ENCODE results near the gene PDE11A.
A peak's percentile ranks its signal among the peaks of the same experiment; 100 is the strongest.

PDE11A gene

DNA sequence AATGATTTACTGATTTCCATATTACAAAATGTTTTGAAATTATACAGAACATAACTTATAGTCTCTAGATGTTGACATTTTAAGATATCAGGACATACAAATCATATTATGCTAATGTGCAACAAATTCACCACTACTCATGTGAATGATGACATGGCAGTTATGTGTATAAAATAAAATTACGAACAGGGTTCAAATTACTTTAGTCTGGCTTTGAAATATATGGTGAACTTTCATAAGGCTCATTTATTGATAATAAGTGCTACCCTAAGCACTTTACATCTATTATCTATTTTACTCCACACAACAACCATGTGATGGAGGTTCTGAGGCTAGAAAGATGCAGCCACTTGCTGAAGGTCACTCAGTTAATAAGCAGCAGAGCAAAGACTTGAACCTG lies 62.8 kb downstream of the PDE11A start:
- Histone ChIP-seq H2AFZ (ENCODE audit: low read length, unreplicated experiment) (no peak overlapping the region), H3K36me3 (ENCODE audit: insufficient read depth, low read length) (no peaks in the 10 kb centered on the region), H3K79me2 (ENCODE audit: control insufficient read depth, insufficient read depth, low read length, unreplicated experiment) (no peaks in the 10 kb centered on the region), H3K27ac (ENCODE audit: low read depth, low read length) (no peak overlapping the region), H3K4me1 (ENCODE audit: control insufficient read depth, insufficient read depth, low read length, unreplicated experiment) (no peaks in the 10 kb centered on the region), H3K27me3 (ENCODE audit: insufficient read depth, low read length) (no peaks in the 10 kb centered on the region), H3K4me3 (ENCODE audit: low read depth, low read length) (no peak overlapping the region)

DNA sequence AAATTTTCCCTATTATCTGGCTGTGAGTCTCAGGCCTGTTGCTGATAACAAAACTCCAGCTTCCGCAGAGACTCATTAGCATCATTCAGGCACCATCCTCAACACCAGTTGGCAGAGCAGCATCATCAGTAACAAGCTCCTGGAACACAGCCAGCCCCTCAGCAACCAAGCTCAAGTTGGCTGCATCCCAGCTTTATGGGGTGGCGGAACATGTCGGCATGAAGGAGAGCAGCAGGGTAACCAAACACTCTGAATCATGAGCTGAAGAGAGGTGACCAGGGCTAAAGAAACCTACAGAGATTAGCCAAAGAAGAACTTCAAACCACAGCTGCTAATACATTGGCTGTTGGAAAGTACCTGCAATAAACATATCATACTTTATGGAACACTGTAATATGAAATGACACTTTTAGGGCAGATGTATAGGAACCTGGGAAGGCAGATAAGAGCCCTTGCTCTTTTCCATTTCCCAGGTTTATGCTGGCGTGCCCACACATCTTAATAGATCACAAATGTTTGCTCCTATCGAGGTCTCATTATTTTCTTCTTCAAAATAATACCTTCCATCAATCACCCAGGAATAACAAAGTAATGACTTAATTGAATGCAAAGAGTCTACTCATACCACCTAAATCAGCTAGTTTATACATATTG lies 63.8 kb downstream of the PDE11A start:
- Histone ChIP-seq H3K36me3 (ENCODE audit: insufficient read depth, low read length) (no peaks in the 10 kb centered on the region), H3K27ac (ENCODE audit: low read depth, low read length) (no peak overlapping the region), H3K27me3 (ENCODE audit: insufficient read depth, low read length) (no peaks in the 10 kb centered on the region), H2AFZ (ENCODE audit: low read length, unreplicated experiment) (no peak overlapping the region), H3K4me1 (ENCODE audit: control insufficient read depth, insufficient read depth, low read length, unreplicated experiment) (no peaks in the 10 kb centered on the region), H3K4me3 (ENCODE audit: low read depth, low read length) (no peak overlapping the region), H3K79me2 (ENCODE audit: control insufficient read depth, insufficient read depth, low read length, unreplicated experiment) (no peaks in the 10 kb centered on the region)

DNA sequence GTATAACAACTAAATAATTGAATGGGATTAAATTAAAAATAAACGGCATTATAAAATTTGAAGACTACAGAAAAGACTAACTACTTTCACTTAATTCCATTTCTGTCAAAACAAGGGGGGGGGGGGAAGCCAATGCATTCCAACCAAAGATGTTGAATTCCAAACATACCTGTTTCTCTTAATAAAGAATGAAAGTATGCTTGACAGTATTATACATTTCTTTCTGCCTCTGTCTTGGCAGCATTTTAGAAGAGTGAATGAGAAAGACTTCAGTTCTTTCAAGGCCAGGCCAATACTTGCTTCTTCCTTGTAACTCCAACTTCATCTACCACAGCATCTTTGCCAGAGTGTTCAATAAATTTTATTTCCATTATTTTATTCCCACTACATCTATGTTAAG lies 65.9 kb downstream of the PDE11A start:
- no peak overlapping the region for H3K4me3 ChIP-seq (ENCODE audit: low read depth, low read length)
- no peaks in the 10 kb centered on the region for H3K4me1 ChIP-seq (ENCODE audit: control insufficient read depth, insufficient read depth, low read length, unreplicated experiment)
- H3K27ac ChIP-seq (ENCODE audit: low read depth, low read length): no peak overlapping the region
- H3K27me3 ChIP-seq (ENCODE audit: insufficient read depth, low read length): no peaks in the 10 kb centered on the region
- no peaks in the 10 kb centered on the region for H3K36me3 ChIP-seq (ENCODE audit: insufficient read depth, low read length)
- no peak overlapping the region for H2AFZ ChIP-seq (ENCODE audit: low read length, unreplicated experiment)
- no peaks in the 10 kb centered on the region for H3K79me2 ChIP-seq (ENCODE audit: control insufficient read depth, insufficient read depth, low read length, unreplicated experiment)

DNA sequence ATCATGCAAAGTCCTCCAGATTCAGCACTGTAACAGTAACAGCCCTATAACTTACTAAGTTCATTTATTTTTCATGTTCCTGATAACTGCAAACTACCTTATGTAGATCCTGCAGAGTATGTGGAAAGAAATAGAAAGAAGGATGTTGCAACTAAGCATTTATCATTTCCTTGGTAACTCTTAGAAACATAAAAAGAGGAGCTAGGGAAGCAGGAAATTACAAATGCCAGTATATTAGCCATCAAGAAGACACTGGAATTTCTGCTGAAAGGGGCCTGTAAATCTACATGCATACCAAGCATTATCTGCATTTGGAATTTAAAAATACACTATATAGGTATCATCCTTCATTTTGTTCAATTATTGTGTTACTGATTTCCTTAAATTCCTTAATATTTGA lies 66.8 kb downstream of the PDE11A start:
- Histone ChIP-seq H2AFZ (ENCODE audit: low read length, unreplicated experiment) (no peak overlapping the region), H3K36me3 (ENCODE audit: insufficient read depth, low read length) (no peaks in the 10 kb centered on the region), H3K79me2 (ENCODE audit: control insufficient read depth, insufficient read depth, low read length, unreplicated experiment) (no peaks in the 10 kb centered on the region), H3K27me3 (ENCODE audit: insufficient read depth, low read length) (no peaks in the 10 kb centered on the region), H3K27ac (ENCODE audit: low read depth, low read length) (no peak overlapping the region), H3K4me1 (ENCODE audit: control insufficient read depth, insufficient read depth, low read length, unreplicated experiment) (no peaks in the 10 kb centered on the region), H3K4me3 (ENCODE audit: low read depth, low read length) (no peak overlapping the region)

- no peak overlapping the region for H3K27ac ChIP-seq (ENCODE audit: low read depth, low read length)
- no peaks in the 10 kb centered on the region for H3K4me1 ChIP-seq (ENCODE audit: control insufficient read depth, insufficient read depth, low read length, unreplicated experiment)
- H3K4me3 ChIP-seq (ENCODE audit: low read depth, low read length): no peak overlapping the region
- H3K79me2 ChIP-seq (ENCODE audit: control insufficient read depth, insufficient read depth, low read length, unreplicated experiment): no peaks in the 10 kb centered on the region
- no peaks in the 10 kb centered on the region for H3K36me3 ChIP-seq (ENCODE audit: insufficient read depth, low read length)
- no peak overlapping the region for H2AFZ ChIP-seq (ENCODE audit: low read length, unreplicated experiment)
- H3K27me3 ChIP-seq (ENCODE audit: insufficient read depth, low read length): no peaks in the 10 kb centered on the region
Observed at GRCh38 chr2:178002038-178002437, 70.5 kb downstream of the PDE11A start.

DNA sequence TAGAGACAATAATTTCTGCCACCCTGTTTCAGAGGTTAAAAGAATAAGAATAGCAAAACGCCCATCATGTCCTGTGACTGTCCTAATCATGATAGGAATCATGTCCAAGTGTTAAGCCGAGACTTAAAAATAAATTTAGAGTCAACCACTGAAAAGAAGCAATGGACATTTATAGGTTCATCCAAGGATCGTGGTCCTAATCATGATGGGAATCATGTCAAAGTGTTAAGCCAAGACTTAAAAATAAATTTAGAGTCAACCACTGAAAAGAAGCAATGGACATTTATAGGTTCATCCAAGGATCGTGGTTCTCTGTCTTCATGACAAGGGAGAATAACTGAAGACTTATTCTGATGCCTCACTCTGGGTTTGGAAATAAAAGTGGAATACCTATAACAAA lies 73.6 kb downstream of the PDE11A start:
- Histone ChIP-seq H3K36me3 (ENCODE audit: insufficient read depth, low read length) (no peaks in the 10 kb centered on the region), H2AFZ (ENCODE audit: low read length, unreplicated experiment) (no peak overlapping the region), H3K27ac (ENCODE audit: low read depth, low read length) (no peak overlapping the region), H3K4me3 (ENCODE audit: low read depth, low read length) (no peak overlapping the region), H3K27me3 (ENCODE audit: insufficient read depth, low read length) (no peaks in the 10 kb centered on the region), H3K4me1 (ENCODE audit: control insufficient read depth, insufficient read depth, low read length, unreplicated experiment) (no peaks in the 10 kb centered on the region), H3K79me2 (ENCODE audit: control insufficient read depth, insufficient read depth, low read length, unreplicated experiment) (no peaks in the 10 kb centered on the region)

DNA sequence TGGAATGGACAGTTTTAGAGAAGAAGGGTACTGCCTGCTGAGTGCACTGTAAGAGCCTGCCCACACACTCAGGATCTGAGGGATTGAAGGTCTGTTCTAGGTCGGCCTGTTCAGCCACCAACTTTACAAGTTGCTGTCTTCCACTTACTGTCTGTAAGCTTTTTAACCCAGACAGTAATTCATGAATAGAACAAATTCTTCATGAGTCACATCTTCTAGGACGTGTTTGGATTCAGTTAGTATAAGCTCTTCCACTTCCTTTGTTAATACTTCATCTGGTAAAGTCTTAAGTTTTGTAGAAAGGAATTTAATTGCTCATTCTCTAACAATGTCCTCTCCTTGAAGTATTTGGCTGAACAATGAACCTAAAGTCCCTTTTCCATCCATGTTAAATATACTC lies 74.6 kb downstream of the PDE11A start:
- Histone ChIP-seq H2AFZ (ENCODE audit: low read length, unreplicated experiment) (no peak overlapping the region), H3K4me3 (ENCODE audit: low read depth, low read length) (no peak overlapping the region), H3K79me2 (ENCODE audit: control insufficient read depth, insufficient read depth, low read length, unreplicated experiment) (no peaks in the 10 kb centered on the region), H3K36me3 (ENCODE audit: insufficient read depth, low read length) (no peaks in the 10 kb centered on the region), H3K27ac (ENCODE audit: low read depth, low read length) (no peak overlapping the region), H3K27me3 (ENCODE audit: insufficient read depth, low read length) (no peaks in the 10 kb centered on the region), H3K4me1 (ENCODE audit: control insufficient read depth, insufficient read depth, low read length, unreplicated experiment) (no peaks in the 10 kb centered on the region)

GRCh38 chr2:177992992-177993391 lies 79.6 kb downstream of the PDE11A start:
- Histone ChIP-seq H3K4me3 (ENCODE audit: low read depth, low read length) (no peak overlapping the region), H3K36me3 (ENCODE audit: insufficient read depth, low read length) (no peaks in the 10 kb centered on the region), H3K79me2 (ENCODE audit: control insufficient read depth, insufficient read depth, low read length, unreplicated experiment) (no peaks in the 10 kb centered on the region), H3K27ac (ENCODE audit: low read depth, low read length) (no peak overlapping the region), H2AFZ (ENCODE audit: low read length, unreplicated experiment) (no peak overlapping the region), H3K4me1 (ENCODE audit: control insufficient read depth, insufficient read depth, low read length, unreplicated experiment) (peaks cover 3% of the 10 kb centered on the region), H3K27me3 (ENCODE audit: insufficient read depth, low read length) (no peaks in the 10 kb centered on the region)

DNA sequence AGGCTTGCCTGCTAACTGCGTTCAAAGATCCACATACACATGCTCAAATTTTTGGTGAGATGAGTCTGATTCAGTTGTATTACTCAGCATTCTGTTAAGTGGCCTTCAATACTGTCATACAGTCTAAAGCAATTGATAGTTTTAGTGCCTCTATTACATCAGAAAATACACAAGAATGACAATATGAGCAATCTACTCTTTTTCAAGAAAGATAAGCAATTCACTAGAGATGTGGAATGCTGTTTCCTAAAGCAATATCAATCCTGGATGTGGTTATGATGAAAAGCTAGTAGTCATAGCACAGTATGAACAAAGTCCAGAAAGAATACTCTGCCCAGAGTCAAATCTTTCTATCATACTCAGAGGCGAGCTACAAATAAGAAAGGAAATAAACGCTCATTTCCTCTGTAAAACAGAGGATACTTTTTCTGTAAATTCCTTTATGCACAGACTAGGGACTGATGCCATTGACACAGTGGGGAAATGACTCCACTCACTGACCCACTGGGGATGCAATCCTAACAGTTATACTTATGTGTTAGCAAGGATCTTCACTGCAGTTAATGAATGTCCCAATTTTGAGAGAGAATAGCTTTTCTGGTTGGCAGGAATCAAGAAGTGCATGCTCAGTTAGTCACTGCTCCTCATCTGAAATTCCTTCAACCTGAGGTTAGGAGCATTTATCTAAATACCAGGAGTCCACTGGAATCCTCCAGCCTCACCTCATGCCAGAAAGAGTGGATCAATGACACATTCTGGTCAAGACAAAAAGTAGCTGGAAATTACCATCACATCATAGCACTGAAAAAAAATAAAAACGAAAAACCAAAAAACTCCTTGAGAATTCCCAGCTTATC lies 83.3 kb downstream of the PDE11A start:
- no peak overlapping the region for H2AFZ ChIP-seq (ENCODE audit: low read length, unreplicated experiment)
- H3K27ac ChIP-seq (ENCODE audit: low read depth, low read length): peak overlapping the region; percentile 11; the same call in 1 of the 2 replicates
- peaks cover 3% of the 10 kb centered on the region for H3K4me1 ChIP-seq (ENCODE audit: control insufficient read depth, insufficient read depth, low read length, unreplicated experiment)
- H3K36me3 ChIP-seq (ENCODE audit: insufficient read depth, low read length): no peaks in the 10 kb centered on the region
- H3K79me2 ChIP-seq (ENCODE audit: control insufficient read depth, insufficient read depth, low read length, unreplicated experiment): no peaks in the 10 kb centered on the region
- no peak overlapping the region for H3K4me3 ChIP-seq (ENCODE audit: low read depth, low read length)
- peaks cover 17% of the 10 kb centered on the region; the same call in 1 of the 2 replicates for H3K27me3 ChIP-seq (ENCODE audit: insufficient read depth, low read length)

DNA sequence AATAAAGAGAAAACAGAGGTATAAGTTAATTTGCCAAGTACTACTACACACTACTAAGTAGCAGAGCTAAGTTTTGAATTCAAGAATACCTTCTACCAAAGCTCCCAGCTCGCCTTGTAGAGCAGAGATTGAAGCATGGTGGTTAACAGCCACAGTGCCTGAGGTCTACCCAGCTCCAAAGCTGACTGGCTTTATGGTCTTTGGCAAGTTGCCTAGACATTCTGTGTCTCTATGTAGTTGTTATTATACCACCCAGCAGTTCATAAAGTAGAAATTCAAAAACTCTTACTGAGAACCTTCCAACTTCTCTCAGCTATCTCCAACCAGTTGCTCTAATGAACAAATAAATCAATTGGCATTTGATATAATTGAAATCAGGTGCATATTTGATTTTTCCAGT lies 87.8 kb downstream of the PDE11A start:
- no peak overlapping the region for H3K27ac ChIP-seq (ENCODE audit: low read depth, low read length)
- H3K79me2 ChIP-seq (ENCODE audit: control insufficient read depth, insufficient read depth, low read length, unreplicated experiment): no peaks in the 10 kb centered on the region
- peaks cover 3% of the 10 kb centered on the region for H3K4me1 ChIP-seq (ENCODE audit: control insufficient read depth, insufficient read depth, low read length, unreplicated experiment)
- peaks cover 17% of the 10 kb centered on the region; the same call in 1 of the 2 replicates for H3K27me3 ChIP-seq (ENCODE audit: insufficient read depth, low read length)
- H3K4me3 ChIP-seq (ENCODE audit: low read depth, low read length): no peak overlapping the region
- H2AFZ ChIP-seq (ENCODE audit: low read length, unreplicated experiment): no peak overlapping the region
- no peaks in the 10 kb centered on the region for H3K36me3 ChIP-seq (ENCODE audit: insufficient read depth, low read length)

Measured in ACC112 (cell line).